GM18498 (cell line): ENCODE measurements around the gene PTPRQ.
"Not testable (repeated sequence)": the region's sequence is repeated elsewhere in the genome, so short reads cannot be mapped to it uniquely, and the experiment has no call there.

Experiments used
- ATAC-seq: cut with Tn5 transposase; IDR thresholded peaks from one replicate; pipeline ENCODE4 v1.9.1; 2021; ENCODE audit warnings: mild to moderate bottlenecking, moderate library complexity; ENCODE audit not compliant: unreplicated experiment

Gene PTPRQ

GRCh38 chr12:80443974-80444666, at the start of gene PTPRQ:
Gene PTPRQ (plus strand): TSS chr12:80444235. CDS start chr12:80444346, 111 bp downstream.
- ATAC-seq, result no peak

GRCh38 chr12:80400571-80400991, 43.5 kb upstream of the PTPRQ start:
- no peak for ATAC-seq

GRCh38 chr12:80401191-80401590, 42.8 kb upstream of the PTPRQ start:
- ATAC-seq, result no peak

GRCh38 chr12:80404629-80405028, 39.4 kb upstream of the PTPRQ start:
- no peak for ATAC-seq

- ATAC-seq, result no peak
These were observed 37.8 kb upstream of the PTPRQ start for GRCh38 chr12:80406253-80406652.

GRCh38 chr12:80411787-80412186, 32.2 kb upstream of the PTPRQ start:
- ATAC-seq, result peak; percentile 50

GRCh38 chr12:80412343-80412953, 31.6 kb upstream of the PTPRQ start:
- ATAC-seq, result peak; percentile 79

GRCh38 chr12:80413462-80413861, 30.6 kb upstream of the PTPRQ start:
- ATAC-seq, result peak; percentile 45

- no peak for ATAC-seq
These were observed 28.6 kb upstream of the PTPRQ start for GRCh38 chr12:80415466-80415865.

GRCh38 chr12:80419644-80420043, 24.4 kb upstream of the PTPRQ start:
- ATAC-seq, result no peak

- ATAC-seq, result no peak
These were observed 24.0 kb upstream of the PTPRQ start for GRCh38 chr12:80420075-80420474.

GRCh38 chr12:80422550-80422949, 21.5 kb upstream of the PTPRQ start:
- ATAC-seq, result no peak

- ATAC-seq, result no peak
These were observed 12.0 kb upstream of the PTPRQ start for GRCh38 chr12:80432061-80432460.

- ATAC-seq, result no peak
These were observed 2.1 kb upstream of the PTPRQ start for GRCh38 chr12:80441921-80442320.

GRCh38 chr12:80442426-80443222, 1.4 kb upstream of the PTPRQ start:
- ATAC-seq, result no peak

- no peak for ATAC-seq
These were observed 1.2 kb downstream of the PTPRQ start for GRCh38 chr12:80445083-80445793.

GRCh38 chr12:80456513-80456912, 12.5 kb downstream of the PTPRQ start:
- no peak for ATAC-seq

- no peak for ATAC-seq
These were observed 16.9 kb downstream of the PTPRQ start for GRCh38 chr12:80460972-80461371.

- not testable (repeated sequence) for ATAC-seq
These were observed 17.8 kb downstream of the PTPRQ start for GRCh38 chr12:80461851-80462250.

- no peak for ATAC-seq
These were observed 25.6 kb downstream of the PTPRQ start for GRCh38 chr12:80469681-80470080.

- ATAC-seq, result no peak
These were observed 26.4 kb downstream of the PTPRQ start for GRCh38 chr12:80470403-80470802.
